C4-2B (cell line): Measurements from ENCODE around the gene HBG2.

Experiments used
- ZFX ChIP-seq: fragments of 450-650 bp; IDR thresholded peaks from 2 replicates; pipeline ENCODE4 v1.6.1; 2017
- TF ChIP-seq, protein P1 (sequence below): fragments of 450-650 bp; conservative IDR thresholded peaks from 2 replicates; pipeline ENCODE4 v1.5.1; 2017; ENCODE audit warnings: mild to moderate bottlenecking

DNA sequence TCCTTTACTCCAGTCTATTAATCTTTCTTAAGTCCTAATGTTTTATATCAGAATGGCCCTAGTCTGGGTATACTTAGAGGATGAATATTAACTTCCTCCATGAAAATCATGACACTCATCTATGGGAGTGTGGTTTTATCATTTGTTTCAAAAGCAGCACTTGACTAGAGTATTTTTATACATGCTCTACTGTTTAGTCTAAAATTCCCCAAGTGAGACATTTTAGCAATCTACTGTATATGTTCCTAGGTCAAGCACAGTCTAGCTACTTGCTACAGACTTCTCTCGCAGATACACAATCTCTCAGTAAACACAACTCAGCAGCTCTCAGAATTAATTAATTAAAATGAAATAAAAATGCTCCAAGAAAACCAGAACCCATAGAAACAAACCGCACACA lies 24.8 kb downstream of the HBG2 start:
- TF ChIP-seq, protein P1, sequence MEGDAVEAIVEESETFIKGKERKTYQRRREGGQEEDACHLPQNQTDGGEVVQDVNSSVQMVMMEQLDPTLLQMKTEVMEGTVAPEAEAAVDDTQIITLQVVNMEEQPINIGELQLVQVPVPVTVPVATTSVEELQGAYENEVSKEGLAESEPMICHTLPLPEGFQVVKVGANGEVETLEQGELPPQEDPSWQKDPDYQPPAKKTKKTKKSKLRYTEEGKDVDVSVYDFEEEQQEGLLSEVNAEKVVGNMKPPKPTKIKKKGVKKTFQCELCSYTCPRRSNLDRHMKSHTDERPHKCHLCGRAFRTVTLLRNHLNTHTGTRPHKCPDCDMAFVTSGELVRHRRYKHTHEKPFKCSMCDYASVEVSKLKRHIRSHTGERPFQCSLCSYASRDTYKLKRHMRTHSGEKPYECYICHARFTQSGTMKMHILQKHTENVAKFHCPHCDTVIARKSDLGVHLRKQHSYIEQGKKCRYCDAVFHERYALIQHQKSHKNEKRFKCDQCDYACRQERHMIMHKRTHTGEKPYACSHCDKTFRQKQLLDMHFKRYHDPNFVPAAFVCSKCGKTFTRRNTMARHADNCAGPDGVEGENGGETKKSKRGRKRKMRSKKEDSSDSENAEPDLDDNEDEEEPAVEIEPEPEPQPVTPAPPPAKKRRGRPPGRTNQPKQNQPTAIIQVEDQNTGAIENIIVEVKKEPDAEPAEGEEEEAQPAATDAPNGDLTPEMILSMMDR, result no peak
- TF ChIP-seq ZFX, result no peak
